Measurements from ENCODE around the gene GNAO1. TPM values are rescaled to one million over a fixed set of nuclear protein-coding genes. Genes with fewer than 3 reads are reported as not detected.

GNAO1 gene
- total RNA-seq, 1 donor from 2014 or later, result 1.9 TPM

- peak overlapping the region; percentile 46 for H3K27ac Mint-ChIP-seq
- no peaks in the 10 kb centered on the region for H3K36me3 Mint-ChIP-seq
- peaks cover 20% of the 10 kb centered on the region for H3K4me1 Mint-ChIP-seq
- Histone ChIP-seq H3K27ac (no peak overlapping the region), H4K20me1 (ENCODE audit: low read depth) (no peaks in the 10 kb centered on the region), H3K9me3 (ENCODE audit: low read depth) (no peaks in the 10 kb centered on the region), H3K4me2 (no peak overlapping the region), H3F3A (ENCODE audit: low read depth) (no peaks in the 10 kb centered on the region), H2AFZ (replicated peaks) (no peak overlapping the region), H3K4me1 (peaks cover 18% of the 10 kb centered on the region), H3K4me3 (no peak overlapping the region), H3K36me3 (no peaks in the 10 kb centered on the region), H3K79me2 (ENCODE audit: low read depth) (no peaks in the 10 kb centered on the region), H3K27me3 (no peaks in the 10 kb centered on the region), H3K9ac (no peak overlapping the region)
- no peaks in the 10 kb centered on the region for H3K9me3 Mint-ChIP-seq
- peak overlapping the region; percentile 55 for H3K4me3 Mint-ChIP-seq
- TF ChIP-seq CTCF (IDR thresholded peaks at IDR 0.05) (no peak), EZH2 (IDR thresholded peaks at IDR 0.05) (no peak), EZH2phosphoT487 (IDR thresholded peaks at IDR 0.05) (no peak)
- no peaks in the 10 kb centered on the region for H3K27me3 Mint-ChIP-seq (ENCODE audit: insufficient read depth, low read depth)
- no peak for DNase-seq (ENCODE audit: low spot score)
Observed at GRCh38 chr16:56312556-56312955, 121.3 kb downstream of the GNAO1 start.

GRCh38 chr16:56314244-56314850, 123.1 kb downstream of the GNAO1 start:
- no peak overlapping the region for H2AFZ ChIP-seq (replicated peaks)
- H3K4me2 ChIP-seq, result no peak overlapping the region
- Mint-ChIP-seq H3K4me1 (peaks cover 12% of the 10 kb centered on the region), H3K4me3 (no peak overlapping the region), H3K27me3 (ENCODE audit: insufficient read depth, low read depth) (no peaks in the 10 kb centered on the region), H3K27ac (peak overlapping the region; percentile 22), H3K9me3 (no peaks in the 10 kb centered on the region), H3K36me3 (no peaks in the 10 kb centered on the region)
- DNase-seq (ENCODE audit: low spot score), result no peak
- H3K4me3 ChIP-seq, result no peak overlapping the region
- no peak overlapping the region for H3K27ac ChIP-seq
- TF ChIP-seq EZH2 (IDR thresholded peaks at IDR 0.05) (no peak), EZH2phosphoT487 (IDR thresholded peaks at IDR 0.05) (no peak), CTCF (IDR thresholded peaks at IDR 0.05) (no peak)
- peaks cover 2% of the 10 kb centered on the region for H3K4me1 ChIP-seq
- H3F3A ChIP-seq (ENCODE audit: low read depth), result no peaks in the 10 kb centered on the region
- no peaks in the 10 kb centered on the region for H4K20me1 ChIP-seq (ENCODE audit: low read depth)
- no peaks in the 10 kb centered on the region for H3K27me3 ChIP-seq
- no peaks in the 10 kb centered on the region for H3K79me2 ChIP-seq (ENCODE audit: low read depth)
- H3K9ac ChIP-seq, result no peak overlapping the region
- H3K36me3 ChIP-seq, result no peaks in the 10 kb centered on the region
- no peaks in the 10 kb centered on the region for H3K9me3 ChIP-seq (ENCODE audit: low read depth)

- Histone ChIP-seq H3K4me2 (no peak overlapping the region), H3K4me1 (no peaks in the 10 kb centered on the region), H4K20me1 (ENCODE audit: low read depth) (no peaks in the 10 kb centered on the region), H3K9me3 (ENCODE audit: low read depth) (no peaks in the 10 kb centered on the region), H3K4me3 (no peak overlapping the region), H3K79me2 (ENCODE audit: low read depth) (no peaks in the 10 kb centered on the region), H3K27me3 (no peaks in the 10 kb centered on the region), H3K36me3 (no peaks in the 10 kb centered on the region), H3K9ac (no peak overlapping the region), H3F3A (ENCODE audit: low read depth) (no peaks in the 10 kb centered on the region), H2AFZ (replicated peaks) (no peak overlapping the region), H3K27ac (no peak overlapping the region)
- H3K4me1 Mint-ChIP-seq, result peaks cover 12% of the 10 kb centered on the region
- H3K4me3 Mint-ChIP-seq, result no peak overlapping the region
- no peaks in the 10 kb centered on the region for H3K36me3 Mint-ChIP-seq
- no peak for DNase-seq (ENCODE audit: low spot score)
- H3K27ac Mint-ChIP-seq, result no peak overlapping the region
- no peaks in the 10 kb centered on the region for H3K27me3 Mint-ChIP-seq (ENCODE audit: insufficient read depth, low read depth)
- TF ChIP-seq EZH2phosphoT487 (IDR thresholded peaks at IDR 0.05) (no peak), CTCF (IDR thresholded peaks at IDR 0.05) (no peak), EZH2 (IDR thresholded peaks at IDR 0.05) (no peak)
- no peaks in the 10 kb centered on the region for H3K9me3 Mint-ChIP-seq
Observed at GRCh38 chr16:56315955-56316354, 124.7 kb downstream of the GNAO1 start.

All from neural progenitor cell (in vitro differentiated cells).